Left renal pelvis (tissue), 4 donors: ENCODE results near the gene VCAN. TPM values are rescaled to one million over a fixed set of nuclear protein-coding genes. Genes with fewer than 3 reads are reported as not detected.
A peak's percentile ranks its signal among the peaks of the same experiment; 100 is the strongest.

Source experiments
- DNase-seq, 4 donors: peaks; one replicate each; pipeline ENCODE4 v3.0.0-alpha.2; 2013; ENCODE audit warnings: low read depth in 4 of 4, low spot score in 3 of 4
- polyA plus RNA-seq, 4 donors: library from polyadenylated mRNA; unstranded; fragments of 120-200 nt; gene quantifications; one replicate each; pipeline ENCODE4 v1.2.1, GENCODE V29; 2013; ENCODE audit not compliant: insufficient read length in 4 of 4

The VCAN gene
- polyA plus RNA-seq, 4 donors: 206 to 354 (median 307) TPM

- no peak for DNase-seq
These were observed 87.7 kb downstream of the VCAN start for GRCh38 chr5:83559118-83559785.

GRCh38 chr5:83562071-83562606 is 90.6 kb downstream of the VCAN start:
- no peak for DNase-seq

GRCh38 chr5:83562791-83563557 is 91.4 kb downstream of the VCAN start:
- DNase-seq: no peak

GRCh38 chr5:83563631-83564030 is 92.1 kb downstream of the VCAN start:
- no peak for DNase-seq

GRCh38 chr5:83564069-83564749 is 92.7 kb downstream of the VCAN start:
- DNase-seq: peak in 1 of 4 donors; percentile 39

- DNase-seq: no peak
These were observed 96.2 kb downstream of the VCAN start for GRCh38 chr5:83567741-83568140.

GRCh38 chr5:83568186-83568585 is 96.6 kb downstream of the VCAN start:
- no peak for DNase-seq

GRCh38 chr5:83570916-83571315 is 99.4 kb downstream of the VCAN start:
- no peak for DNase-seq

GRCh38 chr5:83572271-83572670 is 100.7 kb downstream of the VCAN start:
- no peak for DNase-seq

- no peak for DNase-seq
These were observed 104.8 kb downstream of the VCAN start for GRCh38 chr5:83576341-83576740.

GRCh38 chr5:83577036-83577636 is 105.6 kb downstream of the VCAN start:
- no peak for DNase-seq

- no peak for DNase-seq
These were observed 112.3 kb downstream of the VCAN start for GRCh38 chr5:83583859-83584258.

- DNase-seq: no peak
These were observed 115.6 kb downstream of the VCAN start for GRCh38 chr5:83586874-83587776.

- DNase-seq: no peak
These were observed 118.2 kb downstream of the VCAN start for GRCh38 chr5:83589786-83590185.

- no peak for DNase-seq
These were observed 119.4 kb downstream of the VCAN start for GRCh38 chr5:83590966-83591365.

GRCh38 chr5:83595217-83595616 is 123.7 kb downstream of the VCAN start:
- DNase-seq: no peak

- peak in 3 of 4 donors; percentile 5 to 15 (median 6) for DNase-seq
These were observed 136.6 kb downstream of the VCAN start for GRCh38 chr5:83608122-83608521.

GRCh38 chr5:83614841-83615240 is 143.3 kb downstream of the VCAN start:
- no peak for DNase-seq

GRCh38 chr5:83628360-83628759 is 156.8 kb downstream of the VCAN start:
- DNase-seq: no peak
